Measurements from ENCODE around the gene ARNT2.

Gene ARNT2

DNA sequence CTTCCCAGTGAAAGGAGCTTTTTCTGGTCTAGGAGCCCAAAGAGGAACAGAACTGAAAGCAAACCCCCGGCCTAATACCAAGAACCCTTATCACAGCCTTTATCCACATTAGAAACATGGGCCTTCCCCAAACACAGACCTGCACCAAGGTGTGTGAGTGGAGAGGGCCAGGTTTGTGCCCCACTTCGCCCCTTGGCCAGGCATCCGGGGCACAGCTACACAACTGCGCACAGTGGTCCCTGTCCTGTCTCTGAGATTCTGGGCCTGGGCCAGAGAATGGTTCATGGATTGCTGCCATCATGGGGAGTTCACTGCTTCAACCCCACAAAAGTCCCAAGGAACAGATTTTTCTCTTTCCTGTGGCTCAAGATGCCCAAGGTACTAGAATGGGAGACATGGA is 165.5 kb downstream of the ARNT2 start:
- TF ChIP-seq, protein P1, sequence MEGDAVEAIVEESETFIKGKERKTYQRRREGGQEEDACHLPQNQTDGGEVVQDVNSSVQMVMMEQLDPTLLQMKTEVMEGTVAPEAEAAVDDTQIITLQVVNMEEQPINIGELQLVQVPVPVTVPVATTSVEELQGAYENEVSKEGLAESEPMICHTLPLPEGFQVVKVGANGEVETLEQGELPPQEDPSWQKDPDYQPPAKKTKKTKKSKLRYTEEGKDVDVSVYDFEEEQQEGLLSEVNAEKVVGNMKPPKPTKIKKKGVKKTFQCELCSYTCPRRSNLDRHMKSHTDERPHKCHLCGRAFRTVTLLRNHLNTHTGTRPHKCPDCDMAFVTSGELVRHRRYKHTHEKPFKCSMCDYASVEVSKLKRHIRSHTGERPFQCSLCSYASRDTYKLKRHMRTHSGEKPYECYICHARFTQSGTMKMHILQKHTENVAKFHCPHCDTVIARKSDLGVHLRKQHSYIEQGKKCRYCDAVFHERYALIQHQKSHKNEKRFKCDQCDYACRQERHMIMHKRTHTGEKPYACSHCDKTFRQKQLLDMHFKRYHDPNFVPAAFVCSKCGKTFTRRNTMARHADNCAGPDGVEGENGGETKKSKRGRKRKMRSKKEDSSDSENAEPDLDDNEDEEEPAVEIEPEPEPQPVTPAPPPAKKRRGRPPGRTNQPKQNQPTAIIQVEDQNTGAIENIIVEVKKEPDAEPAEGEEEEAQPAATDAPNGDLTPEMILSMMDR (IDR thresholded peaks at IDR 0.05; ENCODE audit: insufficient read depth, missing control alignments) = no peak
- DNase-seq (ENCODE audit: insufficient read length, low spot score) = no peak
- FAIRE-seq = no peak

GRCh38 chr15:80570553-80570952 is 166.4 kb downstream of the ARNT2 start:
- DNase-seq (ENCODE audit: insufficient read length, low spot score) (no peak), FAIRE-seq (no peak)
- TF ChIP-seq, protein P1 (IDR thresholded peaks at IDR 0.05; ENCODE audit: insufficient read depth, missing control alignments) = no peak

GRCh38 chr15:80572337-80572736 is 168.2 kb downstream of the ARNT2 start:
- FAIRE-seq = no peak
- DNase-seq (ENCODE audit: insufficient read length, low spot score) = no peak
- TF ChIP-seq, protein P1 (IDR thresholded peaks at IDR 0.05; ENCODE audit: insufficient read depth, missing control alignments) = no peak

- FAIRE-seq = no peak
- DNase-seq (ENCODE audit: insufficient read length, low spot score) = no peak
- TF ChIP-seq, protein P1 (IDR thresholded peaks at IDR 0.05; ENCODE audit: insufficient read depth, missing control alignments) = no peak
Measured at GRCh38 chr15:80573606-80574005, 169.4 kb downstream of the ARNT2 start.

DNA sequence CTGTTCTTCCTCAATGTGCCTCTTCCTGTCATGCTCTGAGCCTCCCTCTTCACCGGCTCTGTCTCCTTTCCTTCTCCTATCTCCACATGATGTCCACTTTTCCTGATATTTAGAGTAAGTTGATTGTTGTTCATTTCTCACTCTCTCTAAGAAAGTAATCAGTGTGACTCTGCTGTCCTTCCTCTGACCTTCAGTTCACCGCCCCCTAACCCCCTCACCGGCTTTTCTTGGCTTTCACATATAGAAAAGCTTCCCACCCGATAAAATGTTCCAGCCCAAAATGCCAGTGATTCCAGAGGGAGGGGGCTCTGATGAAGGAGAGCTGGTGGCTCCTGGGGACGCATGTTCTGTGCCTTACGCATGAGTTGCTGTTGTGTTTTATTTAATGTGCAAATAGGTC is 170.4 kb downstream of the ARNT2 start:
- no peak for DNase-seq (ENCODE audit: insufficient read length, low spot score)
- no peak for FAIRE-seq
- TF ChIP-seq, protein P1 (IDR thresholded peaks at IDR 0.05; ENCODE audit: insufficient read depth, missing control alignments) = no peak

GRCh38 chr15:80576519-80577090 is 172.4 kb downstream of the ARNT2 start:
- TF ChIP-seq, protein P1 (IDR thresholded peaks at IDR 0.05; ENCODE audit: insufficient read depth, missing control alignments) = no peak
- FAIRE-seq = no peak
- no peak for DNase-seq (ENCODE audit: insufficient read length, low spot score)

- FAIRE-seq (no peak), DNase-seq (ENCODE audit: insufficient read length, low spot score) (no peak)
- TF ChIP-seq, protein P1 (IDR thresholded peaks at IDR 0.05; ENCODE audit: insufficient read depth, missing control alignments) = no peak
Measured at GRCh38 chr15:80577552-80578205, 173.5 kb downstream of the ARNT2 start.
